GM12865 (cell line): ENCODE measurements around the gene COL20A1.

Experiments used
- DNase-seq: peaks from one replicate; pipeline ENCODE4 v3.0.0; 2010; ENCODE audit warnings: low read depth
- H3K4me3 ChIP-seq: 2 replicates; pipeline ENCODE4 v1.5.1; 2011; ENCODE audit warnings: mild to moderate bottlenecking, low read depth, low read length, control low read depth
- TF ChIP-seq, protein P1 (sequence below): IDR thresholded peaks from 2 replicates; pipeline ENCODE4 v1.5.1; 2011; ENCODE audit warnings: low read length, control low read depth, low read depth, inconsistent platforms; ENCODE audit not compliant: insufficient read depth; ENCODE audit errors: missing control alignments

Gene COL20A1

DNA sequence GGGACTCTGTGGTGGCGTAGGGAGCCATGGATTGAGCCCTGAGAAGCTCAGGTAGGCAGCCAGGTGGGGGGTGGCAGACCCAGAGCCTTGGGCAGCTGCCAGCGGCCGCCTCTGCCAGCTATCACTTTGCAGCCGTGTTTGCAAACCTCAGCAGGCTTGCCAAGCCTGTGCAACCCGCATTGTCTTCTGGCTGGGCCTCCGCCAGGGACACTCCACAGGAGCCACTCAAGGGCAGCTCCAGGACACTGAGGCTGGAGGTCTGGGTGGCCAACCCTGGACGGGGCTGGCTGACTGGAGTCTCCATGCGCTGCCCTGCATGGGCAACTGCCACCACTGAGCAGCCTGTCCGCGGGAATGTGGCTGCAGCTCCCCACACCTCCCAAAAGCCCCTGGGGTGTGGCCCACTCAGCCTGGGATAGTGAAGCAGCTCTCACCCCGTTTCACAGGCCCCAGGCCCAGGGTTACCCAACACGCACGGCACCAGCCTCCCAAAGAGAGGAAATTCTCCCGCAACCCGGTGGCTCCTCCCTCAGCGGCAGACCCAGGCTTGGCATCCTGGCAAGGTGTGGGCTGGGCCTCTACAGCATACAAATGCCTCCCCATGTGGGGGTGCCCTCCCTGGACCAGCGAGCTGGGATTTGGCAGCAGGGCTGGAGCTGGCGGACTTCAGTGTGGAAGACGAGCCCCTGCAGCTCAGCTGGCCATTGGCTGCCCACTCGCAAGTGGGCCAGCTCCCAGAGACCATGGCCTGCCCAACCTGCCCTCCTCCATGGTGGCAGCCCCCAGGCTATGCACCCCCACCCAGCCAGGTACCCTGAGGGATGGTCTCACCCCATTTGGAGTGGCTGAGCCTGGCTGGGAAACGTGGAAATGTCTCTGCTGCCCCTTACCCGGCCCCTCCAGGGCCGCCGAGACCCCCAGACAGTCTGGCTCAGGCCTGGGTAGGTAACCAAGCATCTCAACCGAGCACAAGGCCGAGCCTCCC lies 65.2 kb downstream of the COL20A1 start:
- no peak for DNase-seq
- no peak overlapping the region for H3K4me3 ChIP-seq
- TF ChIP-seq, protein P1, sequence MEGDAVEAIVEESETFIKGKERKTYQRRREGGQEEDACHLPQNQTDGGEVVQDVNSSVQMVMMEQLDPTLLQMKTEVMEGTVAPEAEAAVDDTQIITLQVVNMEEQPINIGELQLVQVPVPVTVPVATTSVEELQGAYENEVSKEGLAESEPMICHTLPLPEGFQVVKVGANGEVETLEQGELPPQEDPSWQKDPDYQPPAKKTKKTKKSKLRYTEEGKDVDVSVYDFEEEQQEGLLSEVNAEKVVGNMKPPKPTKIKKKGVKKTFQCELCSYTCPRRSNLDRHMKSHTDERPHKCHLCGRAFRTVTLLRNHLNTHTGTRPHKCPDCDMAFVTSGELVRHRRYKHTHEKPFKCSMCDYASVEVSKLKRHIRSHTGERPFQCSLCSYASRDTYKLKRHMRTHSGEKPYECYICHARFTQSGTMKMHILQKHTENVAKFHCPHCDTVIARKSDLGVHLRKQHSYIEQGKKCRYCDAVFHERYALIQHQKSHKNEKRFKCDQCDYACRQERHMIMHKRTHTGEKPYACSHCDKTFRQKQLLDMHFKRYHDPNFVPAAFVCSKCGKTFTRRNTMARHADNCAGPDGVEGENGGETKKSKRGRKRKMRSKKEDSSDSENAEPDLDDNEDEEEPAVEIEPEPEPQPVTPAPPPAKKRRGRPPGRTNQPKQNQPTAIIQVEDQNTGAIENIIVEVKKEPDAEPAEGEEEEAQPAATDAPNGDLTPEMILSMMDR: no peak

DNA sequence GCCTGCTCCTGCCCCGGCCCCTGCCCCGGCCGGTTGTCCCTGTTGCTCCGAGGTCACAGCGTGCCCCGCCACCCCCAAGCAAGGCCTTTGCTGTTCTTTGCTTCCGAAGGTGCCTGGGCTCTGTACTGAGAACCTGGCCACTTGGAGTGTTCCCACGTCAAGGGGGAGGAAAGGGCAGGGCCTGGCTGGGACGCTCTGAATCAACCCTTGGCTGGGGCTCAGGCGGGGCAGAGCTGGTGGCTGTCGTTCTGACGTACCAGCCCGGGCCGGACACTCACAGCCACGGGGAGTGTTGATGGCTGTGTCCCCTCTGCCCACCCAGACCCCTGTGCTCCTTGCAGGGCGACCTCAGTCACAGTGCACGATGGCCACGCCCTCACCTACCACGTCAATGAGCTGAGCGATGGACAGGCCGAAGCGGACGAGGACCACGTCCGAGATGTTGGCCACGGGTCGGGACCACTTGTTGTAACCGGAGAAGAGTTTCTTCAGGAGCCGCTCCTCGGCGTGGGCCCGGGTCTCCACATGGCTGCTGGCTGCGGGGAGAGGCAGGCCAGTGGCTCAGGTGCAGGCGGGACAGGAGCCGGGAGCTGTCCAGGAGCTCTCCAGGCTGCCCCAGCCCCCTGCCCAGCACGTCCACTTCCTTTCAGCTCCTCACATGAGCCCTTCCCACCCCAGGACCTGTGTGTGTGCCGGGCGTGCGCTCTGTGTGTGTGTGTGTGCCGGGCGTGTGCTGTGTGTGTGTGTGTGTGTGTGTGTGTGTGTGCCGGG lies 66.4 kb downstream of the COL20A1 start:
- no peak overlapping the region for H3K4me3 ChIP-seq
- TF ChIP-seq, protein P1: no peak
- DNase-seq: no peak

GRCh38 chr20:63359937-63360849 lies 67.2 kb downstream of the COL20A1 start:
- no peak for DNase-seq
- H3K4me3 ChIP-seq: no peak overlapping the region
- TF ChIP-seq, protein P1: no peak

DNA sequence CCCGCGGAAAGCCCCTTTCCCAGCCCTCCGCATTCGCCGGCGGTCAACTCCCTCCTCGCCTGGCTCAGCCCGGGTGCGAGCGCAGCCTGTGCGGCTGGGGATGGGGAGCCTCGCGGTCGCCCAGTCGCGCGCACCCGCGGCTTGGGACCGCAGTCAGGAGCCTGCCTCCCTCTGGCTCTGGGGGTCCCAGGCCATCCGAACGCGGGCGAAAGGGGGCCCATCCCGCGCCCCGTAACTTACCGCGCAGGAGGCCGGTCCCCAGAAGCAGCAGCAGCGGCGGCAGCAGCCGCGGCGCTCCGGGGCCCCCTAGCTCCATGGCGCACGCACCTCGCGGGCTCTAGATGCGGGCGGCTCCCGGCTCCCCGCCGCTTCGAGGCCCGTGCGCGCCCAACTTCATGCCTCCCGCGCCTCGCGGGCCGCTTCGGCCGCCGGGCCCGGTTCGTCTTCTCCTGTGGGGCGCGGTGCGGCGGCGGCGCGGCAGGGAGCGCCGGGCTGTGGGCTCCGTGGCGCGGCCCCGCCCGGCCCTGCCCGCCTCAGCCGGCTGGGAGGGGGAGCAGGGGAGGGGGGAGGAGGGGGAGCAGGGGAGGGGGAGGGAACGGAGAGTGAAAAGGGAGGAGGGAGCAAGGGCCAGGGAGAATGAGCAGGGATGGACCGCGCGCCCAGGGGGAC lies 68.0 kb downstream of the COL20A1 start, which contains the start of gene CHRNA4:
CHRNA4 (minus strand) TSS at position 500 of the 669 bp plus-strand sequence; CDS start at position 316, 184 bp downstream.
- no peak within 1 kb of the TSS for H3K4me3 ChIP-seq
- TF ChIP-seq, protein P1: no peak
- no peak for DNase-seq

GRCh38 chr20:63361519-63362435 lies 68.8 kb downstream of the COL20A1 start:
- no peak for DNase-seq
- H3K4me3 ChIP-seq: no peak overlapping the region
- TF ChIP-seq, protein P1: no peak
